Endothelial cell of umbilical vein (primary cell): ENCODE measurements around the gene SHISA5. TPM values are rescaled to one million over a fixed set of nuclear protein-coding genes. Genes with fewer than 3 reads are reported as not detected.

Experiments used
- BruUV-seq: library from RNA; stranded (reverse); fragments of 400-500 nt; replicated peaks from 2 replicates; lab custom pipeline; 2021; lab: Mats Ljungman, UMichigan
- CTCF ChIA-PET: fragments of 300-600, 350-600 bp; sonication (Branson Sonifier 250); formaldehyde crosslinking; loops from one replicate; lab custom pipeline; 2021; ENCODE audit warnings: antibody characterized with exemption, inconsistent platforms; lab: Charles Lee
- POLR2A ChIA-PET: fragments of 300-600, 350-600 bp; sonication (Branson Sonifier 250); formaldehyde crosslinking; loops from one replicate; lab custom pipeline; 2021; ENCODE audit warnings: antibody characterized with exemption, inconsistent platforms; lab: Charles Lee
- DNase-seq: peaks from one replicate; pipeline ENCODE4 v3.0.0-alpha.2; 2011; ENCODE audit warnings: low read depth, low spot score
- FAIRE-seq: peaks from 2 replicates; lab custom pipeline; 2011; peaks lifted over from hg19 to GRCh38; lab: Jason Lieb, UNC
- H2AFZ ChIP-seq: 2 replicates; pipeline ENCODE4 v1.6.0; 2012; ENCODE audit warnings: low read depth, low read length, control low read depth, inconsistent platforms
- H3K27ac ChIP-seq: 2 replicates; pipeline ENCODE4 v1.5.1; 2011; ENCODE audit warnings: low read depth, mild to moderate bottlenecking, control low read depth, low read length, moderate library complexity; ENCODE audit not compliant: insufficient read depth
- H3K27me3 ChIP-seq, 2 experiments: 2 replicates each; pipeline versions ENCODE4 v1.6.0 to v1.6.1; 2011; ENCODE audit warnings: low read length in 2 of 2, mixed read lengths in 1 of 2; ENCODE audit not compliant: control insufficient read depth in 2 of 2, insufficient read depth in 2 of 2
- H3K36me3 ChIP-seq, 2 experiments: 2 replicates in 1 of 2; 3 replicates in 1 of 2; pipeline ENCODE4 v1.5.1; 2011; ENCODE audit warnings: low read length in 2 of 2, mild to moderate bottlenecking in 1 of 2, moderate library complexity in 1 of 2; ENCODE audit not compliant: control insufficient read depth in 2 of 2, insufficient read depth in 2 of 2; ENCODE audit errors: extremely low read depth in 1 of 2
- H3K4me1 ChIP-seq: 3 replicates; pipeline ENCODE4 v1.5.1; 2011; ENCODE audit warnings: mild to moderate bottlenecking, low read length; ENCODE audit not compliant: control insufficient read depth, insufficient read depth; ENCODE audit errors: extremely low read depth
- H3K4me2 ChIP-seq: 2 replicates; pipeline ENCODE4 v1.6.1; 2011; ENCODE audit warnings: low read length, control low read depth, mixed read lengths; ENCODE audit not compliant: insufficient read depth
- H3K4me3 ChIP-seq, 3 experiments: fragments of 200-600 bp in 1 of 3; sonication (generic), shearing (Covaris generic) in 1 of 3; replicated peaks in 1 of 3; 2 replicates each; pipeline ENCODE4 v1.5.1; 2011 to 2016; ENCODE audit warnings: control low read depth in 3 of 3, low read length in 3 of 3, mild to moderate bottlenecking in 2 of 3, inconsistent platforms in 1 of 3, low read depth in 1 of 3, moderate library complexity in 1 of 3; ENCODE audit not compliant: insufficient read depth in 1 of 3
- H3K79me2 ChIP-seq: 2 replicates; pipeline ENCODE4 v1.6.0; 2012; ENCODE audit warnings: low read length, inconsistent platforms; ENCODE audit not compliant: control insufficient read depth, insufficient read depth
- H3K9ac ChIP-seq: replicated peaks from 2 replicates; pipeline ENCODE3; 2011; ENCODE audit warnings: low read length, control low read depth; ENCODE audit not compliant: insufficient read depth; ENCODE audit errors: extremely low read depth
- H3K9me1 ChIP-seq: replicated peaks from 3 replicates; pipeline ENCODE4 v1.6.0; 2011; ENCODE audit warnings: mild to moderate bottlenecking, low read length; ENCODE audit not compliant: control insufficient read depth, insufficient read depth; ENCODE audit errors: extremely low read depth
- H3K9me3 ChIP-seq: replicated peaks from 2 replicates; pipeline ENCODE4 v1.5.1; 2012; ENCODE audit warnings: low read length, inconsistent platforms; ENCODE audit not compliant: control insufficient read depth, insufficient read depth
- H4K20me1 ChIP-seq: replicated peaks from 2 replicates; pipeline ENCODE3; 2011; ENCODE audit warnings: mild to moderate bottlenecking, low read length; ENCODE audit not compliant: control insufficient read depth, insufficient read depth; ENCODE audit errors: extremely low read depth
- EZH2 ChIP-seq: IDR thresholded peaks from 2 replicates; pipeline ENCODE4 v1.6.1; 2012; ENCODE audit warnings: borderline replicate concordance, low read depth, mild to moderate bottlenecking, moderate library complexity, low read length, inconsistent platforms; ENCODE audit not compliant: severe bottlenecking
- FOS ChIP-seq: IDR thresholded peaks from 2 replicates; pipeline ENCODE4 v1.6.1; 2011; ENCODE audit warnings: mild to moderate bottlenecking, low read length, moderate library complexity, borderline replicate concordance; ENCODE audit not compliant: insufficient read depth
- GATA2 ChIP-seq: IDR thresholded peaks from 2 replicates; pipeline ENCODE4 v1.7.0; 2011; ENCODE audit warnings: low read depth, mild to moderate bottlenecking, moderate library complexity, mixed read lengths, low read length; ENCODE audit not compliant: insufficient read length, insufficient read depth
- JUN ChIP-seq: IDR thresholded peaks from 2 replicates; pipeline ENCODE4 v1.6.1; 2011; ENCODE audit warnings: borderline replicate concordance, low read depth; ENCODE audit not compliant: insufficient read length, insufficient read depth
- MYC ChIP-seq: IDR thresholded peaks from one replicate; pipeline ENCODE4 v1.6.1; 2011; ENCODE audit warnings: mild to moderate bottlenecking, low read depth, low read length
- POLR2A ChIP-seq: IDR thresholded peaks from 2 replicates; pipeline ENCODE4 v1.6.1; 2012; ENCODE audit warnings: low read depth, mild to moderate bottlenecking, control low read depth, low read length
- POLR2AphosphoS5 ChIP-seq: IDR thresholded peaks from 2 replicates; pipeline ENCODE4 v1.6.1; 2012; ENCODE audit warnings: low read depth, mild to moderate bottlenecking, control low read depth, low read length, moderate library complexity; ENCODE audit not compliant: insufficient read depth
- dilution Hi-C: fragments of 300-500 bp; cut with MboI; formaldehyde crosslinking; loops from one replicate; pipeline ENCODE4 v1.15.0; 2019; ENCODE audit warnings: low sequenced_read_pairs; ENCODE audit not compliant: extremely low pct_ligation_motif_present
- intact Hi-C: fragments of 100-400 bp; cut with micrococcal nuclease; formaldehyde crosslinking; loops from one replicate; pipeline ENCODE4 v1.10.0; 2022
- polyA plus RNA-seq, 4 experiments: library from polyadenylated mRNA; depleted of rRNA in 3 of 4; stranded (reverse) in 3 of 4; unstranded in 1 of 4; fragments of >200 nt; gene quantifications; 2 replicates each; pipeline versions ENCODE4 v1.2.1 to v1.2.3, GENCODE V29; 2011 to 2012; ENCODE audit warnings: missing spikeins in 1 of 4
- total RNA-seq: library from RNA; stranded (reverse); gene quantifications from 2 replicates; pipeline ENCODE4 v1.2.3, GENCODE V29; 2021

SHISA5 gene
- total and polyA plus RNA-seq, 2 donors (not counting 3 experiments of a cell fraction or from before 2014, with no cell fraction given): 205 to 320 TPM

GRCh38 chr3:48466386-48467109 lies 37.4 kb downstream of the SHISA5 start:
- H4K20me1 ChIP-seq: no peaks in the 10 kb centered on the region
- H3K36me3 ChIP-seq: peaks cover 0 to 34% of the 10 kb centered on the region in 2 experiments
- peak; percentile 49 for TF ChIP-seq POLR2A
- TF ChIP-seq GATA2: no peak
- peak; percentile 0 for TF ChIP-seq MYC
- TF ChIP-seq POLR2AphosphoS5: peak; percentile 32
- TF ChIP-seq EZH2: no peak
- TF ChIP-seq FOS: no peak
- no peak for TF ChIP-seq JUN
- peak overlapping the region; percentile 96 for H3K9ac ChIP-seq
- ChIA-PET CTCF (interaction anchor here (0.6 to 6.2 kb wide), 9 partner anchors 14 to 220 kb away, joined by 3 to 63 read pairs (median 6); partner anchors contain the start of genes NCKIPSD, PFKFB4 and SHISA5), POLR2A (no interaction called here)
- FAIRE-seq (no peak), DNase-seq (peak; percentile 24)
- dilution Hi-C loops (no loop called here), intact Hi-C loops (no loop called here)
- H3K4me3 ChIP-seq: peak overlapping the region in 2 of 3 experiments; percentile 44 to 45
- no peak overlapping the region for H2AFZ ChIP-seq
- H3K9me3 ChIP-seq: no peaks in the 10 kb centered on the region
- peaks cover 24% of the 10 kb centered on the region for H3K4me1 ChIP-seq
- H3K79me2 ChIP-seq: peaks cover 45% of the 10 kb centered on the region
- H3K9me1 ChIP-seq: no peaks in the 10 kb centered on the region
- H3K4me2 ChIP-seq: peak overlapping the region; percentile 70
- peak overlapping the region; percentile 98 for H3K27ac ChIP-seq
- H3K27me3 ChIP-seq: no peaks in the 10 kb centered on the region
- TSS peak; percentile 48 for BruUV-seq
